Measurements from ENCODE around the gene KCNK10.

KCNK10 gene

GRCh38 chr14:88170333-88170732 lies 152.7 kb downstream of the KCNK10 start:
- TF ChIP-seq, protein P1, sequence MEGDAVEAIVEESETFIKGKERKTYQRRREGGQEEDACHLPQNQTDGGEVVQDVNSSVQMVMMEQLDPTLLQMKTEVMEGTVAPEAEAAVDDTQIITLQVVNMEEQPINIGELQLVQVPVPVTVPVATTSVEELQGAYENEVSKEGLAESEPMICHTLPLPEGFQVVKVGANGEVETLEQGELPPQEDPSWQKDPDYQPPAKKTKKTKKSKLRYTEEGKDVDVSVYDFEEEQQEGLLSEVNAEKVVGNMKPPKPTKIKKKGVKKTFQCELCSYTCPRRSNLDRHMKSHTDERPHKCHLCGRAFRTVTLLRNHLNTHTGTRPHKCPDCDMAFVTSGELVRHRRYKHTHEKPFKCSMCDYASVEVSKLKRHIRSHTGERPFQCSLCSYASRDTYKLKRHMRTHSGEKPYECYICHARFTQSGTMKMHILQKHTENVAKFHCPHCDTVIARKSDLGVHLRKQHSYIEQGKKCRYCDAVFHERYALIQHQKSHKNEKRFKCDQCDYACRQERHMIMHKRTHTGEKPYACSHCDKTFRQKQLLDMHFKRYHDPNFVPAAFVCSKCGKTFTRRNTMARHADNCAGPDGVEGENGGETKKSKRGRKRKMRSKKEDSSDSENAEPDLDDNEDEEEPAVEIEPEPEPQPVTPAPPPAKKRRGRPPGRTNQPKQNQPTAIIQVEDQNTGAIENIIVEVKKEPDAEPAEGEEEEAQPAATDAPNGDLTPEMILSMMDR (IDR thresholded peaks at IDR 0.05), result no peak
- Histone ChIP-seq H3K27me3 (peaks cover 16% of the 10 kb centered on the region), H3K36me3 (no peaks in the 10 kb centered on the region), H3K27ac (no peak overlapping the region), H3K4me3 (ENCODE audit: low read depth in 1 of 2, low read length in 1 of 2) (no peak overlapping the region), H3K4me1 (ENCODE audit: control insufficient read depth in 1 of 2, insufficient read depth in 1 of 2, low read depth in 1 of 2, low read length in 1 of 2) (no peaks in the 10 kb centered on the region), H3K9me3 (no peaks in the 10 kb centered on the region)

DNA sequence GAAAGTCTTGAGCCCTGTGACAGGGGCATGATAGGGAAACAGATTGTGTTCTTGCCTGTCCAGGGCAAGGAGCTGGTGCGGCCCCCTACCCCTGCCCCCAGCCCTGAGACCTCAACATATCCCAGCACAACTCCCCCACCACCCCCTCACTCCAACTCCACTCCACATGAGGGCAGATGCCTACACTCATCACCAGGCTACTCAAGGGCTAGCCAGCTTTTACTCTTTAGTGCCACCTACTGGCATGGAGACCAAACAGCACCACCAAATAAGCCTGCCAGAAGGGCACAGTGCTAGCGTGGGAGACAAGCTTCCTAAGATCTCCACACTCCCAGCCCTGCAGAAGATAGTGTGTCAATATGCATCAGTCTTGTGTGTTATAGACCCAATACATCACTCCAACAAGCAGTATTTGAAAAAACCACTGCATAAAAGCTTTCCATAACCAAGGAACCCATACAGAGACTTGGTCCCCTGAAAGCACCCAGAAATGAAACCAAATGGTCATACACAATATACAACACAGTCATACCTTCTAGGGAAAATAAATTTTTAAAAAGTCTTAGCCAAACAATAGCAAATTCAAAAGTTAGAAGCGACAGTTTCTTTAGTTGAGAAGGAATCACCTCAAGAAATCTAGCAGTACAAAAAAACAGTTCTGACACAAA lies 154.4 kb downstream of the KCNK10 start:
- no peak overlapping the region for H3K27ac ChIP-seq
- TF ChIP-seq, protein P1 (IDR thresholded peaks at IDR 0.05), result peak; percentile 89
- no peaks in the 10 kb centered on the region for H3K9me3 ChIP-seq
- peaks cover 16% of the 10 kb centered on the region for H3K27me3 ChIP-seq
- H3K36me3 ChIP-seq, result no peaks in the 10 kb centered on the region
- H3K4me3 ChIP-seq (ENCODE audit: low read depth in 1 of 2, low read length in 1 of 2), result no peak overlapping the region
- no peaks in the 10 kb centered on the region for H3K4me1 ChIP-seq (ENCODE audit: control insufficient read depth in 1 of 2, insufficient read depth in 1 of 2, low read depth in 1 of 2, low read length in 1 of 2)

DNA sequence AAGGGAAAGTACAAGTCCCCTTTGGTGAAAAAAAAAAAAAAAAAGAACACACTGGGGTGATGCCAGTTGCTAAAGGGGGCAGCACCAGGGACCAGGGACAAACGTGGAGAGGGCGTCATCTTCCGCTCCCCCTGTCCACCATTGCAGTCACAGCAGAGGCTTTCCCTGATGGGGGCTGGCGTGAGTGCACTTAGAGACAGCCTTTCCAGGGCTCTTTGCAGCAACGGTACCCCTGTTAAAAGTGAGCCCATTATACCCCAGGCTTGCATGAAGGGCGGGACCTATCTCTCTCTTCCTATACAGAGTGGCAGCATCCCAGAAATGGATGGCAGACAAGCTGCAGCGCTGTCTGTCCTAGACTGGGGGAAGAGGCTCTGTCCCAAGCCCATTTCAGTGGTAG lies 155.0 kb downstream of the KCNK10 start:
- H3K36me3 ChIP-seq, result no peaks in the 10 kb centered on the region
- no peaks in the 10 kb centered on the region for H3K9me3 ChIP-seq
- peaks cover 16% of the 10 kb centered on the region for H3K27me3 ChIP-seq
- H3K4me1 ChIP-seq (ENCODE audit: control insufficient read depth in 1 of 2, insufficient read depth in 1 of 2, low read depth in 1 of 2, low read length in 1 of 2), result no peaks in the 10 kb centered on the region
- TF ChIP-seq, protein P1 (IDR thresholded peaks at IDR 0.05), result no peak
- H3K4me3 ChIP-seq (ENCODE audit: low read depth in 1 of 2, low read length in 1 of 2), result no peak overlapping the region
- H3K27ac ChIP-seq, result no peak overlapping the region

- no peak overlapping the region for H3K27ac ChIP-seq
- no peaks in the 10 kb centered on the region for H3K4me1 ChIP-seq (ENCODE audit: control insufficient read depth in 1 of 2, insufficient read depth in 1 of 2, low read depth in 1 of 2, low read length in 1 of 2)
- peaks cover 23% of the 10 kb centered on the region for H3K27me3 ChIP-seq
- no peaks in the 10 kb centered on the region for H3K9me3 ChIP-seq
- TF ChIP-seq, protein P1 (IDR thresholded peaks at IDR 0.05), result no peak
- H3K4me3 ChIP-seq (ENCODE audit: low read depth in 1 of 2, low read length in 1 of 2), result no peak overlapping the region
- no peaks in the 10 kb centered on the region for H3K36me3 ChIP-seq
Observed at GRCh38 chr14:88166616-88167015, 156.5 kb downstream of the KCNK10 start.

- Histone ChIP-seq H3K36me3 (no peaks in the 10 kb centered on the region), H3K27me3 (peaks cover 21% of the 10 kb centered on the region), H3K4me3 (ENCODE audit: low read depth in 1 of 2, low read length in 1 of 2) (no peak overlapping the region), H3K27ac (no peak overlapping the region), H3K9me3 (no peaks in the 10 kb centered on the region), H3K4me1 (ENCODE audit: control insufficient read depth in 1 of 2, insufficient read depth in 1 of 2, low read depth in 1 of 2, low read length in 1 of 2) (no peaks in the 10 kb centered on the region)
- TF ChIP-seq, protein P1 (IDR thresholded peaks at IDR 0.05), result no peak
Observed at GRCh38 chr14:88164906-88165534, 158.0 kb downstream of the KCNK10 start.

Data from neutrophil (primary cell).